Endothelial cell of umbilical vein (primary cell): Measurements from ENCODE around the gene PTRHD1. TPM values are rescaled to one million over a fixed set of nuclear protein-coding genes. Genes with fewer than 3 reads are reported as not detected.

ENCODE experiments used
- BruUV-seq: library from RNA; stranded (reverse); fragments of 400-500 nt; replicated peaks from 2 replicates; lab custom pipeline; 2021; lab: Mats Ljungman, UMichigan
- CTCF ChIA-PET: fragments of 300-600, 350-600 bp; sonication (Branson Sonifier 250); formaldehyde crosslinking; loops from one replicate; lab custom pipeline; 2021; ENCODE audit warnings: antibody characterized with exemption, inconsistent platforms; lab: Charles Lee
- POLR2A ChIA-PET: fragments of 300-600, 350-600 bp; sonication (Branson Sonifier 250); formaldehyde crosslinking; loops from one replicate; lab custom pipeline; 2021; ENCODE audit warnings: antibody characterized with exemption, inconsistent platforms; lab: Charles Lee
- DNase-seq: peaks from one replicate; pipeline ENCODE4 v3.0.0-alpha.2; 2011; ENCODE audit warnings: low read depth, low spot score
- FAIRE-seq: peaks from 2 replicates; lab custom pipeline; 2011; peaks lifted over from hg19 to GRCh38; lab: Jason Lieb, UNC
- H2AFZ ChIP-seq: 2 replicates; pipeline ENCODE4 v1.6.0; 2012; ENCODE audit warnings: low read depth, low read length, control low read depth, inconsistent platforms
- H3K27ac ChIP-seq: 2 replicates; pipeline ENCODE4 v1.5.1; 2011; ENCODE audit warnings: low read depth, mild to moderate bottlenecking, control low read depth, low read length, moderate library complexity; ENCODE audit not compliant: insufficient read depth
- H3K27me3 ChIP-seq, 2 experiments: 2 replicates each; pipeline versions ENCODE4 v1.6.0 to v1.6.1; 2011; ENCODE audit warnings: low read length in 2 of 2, mixed read lengths in 1 of 2; ENCODE audit not compliant: control insufficient read depth in 2 of 2, insufficient read depth in 2 of 2
- H3K36me3 ChIP-seq, 2 experiments: 2 replicates in 1 of 2; 3 replicates in 1 of 2; pipeline ENCODE4 v1.5.1; 2011; ENCODE audit warnings: low read length in 2 of 2, mild to moderate bottlenecking in 1 of 2, moderate library complexity in 1 of 2; ENCODE audit not compliant: control insufficient read depth in 2 of 2, insufficient read depth in 2 of 2; ENCODE audit errors: extremely low read depth in 1 of 2
- H3K4me1 ChIP-seq: 3 replicates; pipeline ENCODE4 v1.5.1; 2011; ENCODE audit warnings: mild to moderate bottlenecking, low read length; ENCODE audit not compliant: control insufficient read depth, insufficient read depth; ENCODE audit errors: extremely low read depth
- H3K4me2 ChIP-seq: 2 replicates; pipeline ENCODE4 v1.6.1; 2011; ENCODE audit warnings: low read length, control low read depth, mixed read lengths; ENCODE audit not compliant: insufficient read depth
- H3K4me3 ChIP-seq, 3 experiments: fragments of 200-600 bp in 1 of 3; sonication (generic), shearing (Covaris generic) in 1 of 3; replicated peaks in 1 of 3; 2 replicates each; pipeline ENCODE4 v1.5.1; 2011 to 2016; ENCODE audit warnings: control low read depth in 3 of 3, low read length in 3 of 3, mild to moderate bottlenecking in 2 of 3, inconsistent platforms in 1 of 3, low read depth in 1 of 3, moderate library complexity in 1 of 3; ENCODE audit not compliant: insufficient read depth in 1 of 3
- H3K79me2 ChIP-seq: 2 replicates; pipeline ENCODE4 v1.6.0; 2012; ENCODE audit warnings: low read length, inconsistent platforms; ENCODE audit not compliant: control insufficient read depth, insufficient read depth
- H3K9ac ChIP-seq: replicated peaks from 2 replicates; pipeline ENCODE3; 2011; ENCODE audit warnings: low read length, control low read depth; ENCODE audit not compliant: insufficient read depth; ENCODE audit errors: extremely low read depth
- H3K9me1 ChIP-seq: replicated peaks from 3 replicates; pipeline ENCODE4 v1.6.0; 2011; ENCODE audit warnings: mild to moderate bottlenecking, low read length; ENCODE audit not compliant: control insufficient read depth, insufficient read depth; ENCODE audit errors: extremely low read depth
- H3K9me3 ChIP-seq: replicated peaks from 2 replicates; pipeline ENCODE4 v1.5.1; 2012; ENCODE audit warnings: low read length, inconsistent platforms; ENCODE audit not compliant: control insufficient read depth, insufficient read depth
- H4K20me1 ChIP-seq: replicated peaks from 2 replicates; pipeline ENCODE3; 2011; ENCODE audit warnings: mild to moderate bottlenecking, low read length; ENCODE audit not compliant: control insufficient read depth, insufficient read depth; ENCODE audit errors: extremely low read depth
- CTCF ChIP-seq, 2 donors: IDR thresholded peaks; 1 replicate in 1 of 2; 2 replicates in 1 of 2; pipeline ENCODE4 v1.5.1; 2011; ENCODE audit warnings: low read length in 2 of 2, mild to moderate bottlenecking in 2 of 2, moderate library complexity in 2 of 2, control low read depth in 1 of 2, inconsistent platforms in 1 of 2, low read depth in 1 of 2; ENCODE audit not compliant: insufficient read depth in 1 of 2; ENCODE audit errors: extremely low read depth in 1 of 2
- EZH2 ChIP-seq: IDR thresholded peaks from 2 replicates; pipeline ENCODE4 v1.6.1; 2012; ENCODE audit warnings: borderline replicate concordance, low read depth, mild to moderate bottlenecking, moderate library complexity, low read length, inconsistent platforms; ENCODE audit not compliant: severe bottlenecking
- FOS ChIP-seq: IDR thresholded peaks from 2 replicates; pipeline ENCODE4 v1.6.1; 2011; ENCODE audit warnings: mild to moderate bottlenecking, low read length, moderate library complexity, borderline replicate concordance; ENCODE audit not compliant: insufficient read depth
- GATA2 ChIP-seq: IDR thresholded peaks from 2 replicates; pipeline ENCODE4 v1.7.0; 2011; ENCODE audit warnings: low read depth, mild to moderate bottlenecking, moderate library complexity, mixed read lengths, low read length; ENCODE audit not compliant: insufficient read length, insufficient read depth
- JUN ChIP-seq: IDR thresholded peaks from 2 replicates; pipeline ENCODE4 v1.6.1; 2011; ENCODE audit warnings: borderline replicate concordance, low read depth; ENCODE audit not compliant: insufficient read length, insufficient read depth
- POLR2A ChIP-seq: IDR thresholded peaks from 2 replicates; pipeline ENCODE4 v1.6.1; 2012; ENCODE audit warnings: low read depth, mild to moderate bottlenecking, control low read depth, low read length
- POLR2AphosphoS5 ChIP-seq: IDR thresholded peaks from 2 replicates; pipeline ENCODE4 v1.6.1; 2012; ENCODE audit warnings: low read depth, mild to moderate bottlenecking, control low read depth, low read length, moderate library complexity; ENCODE audit not compliant: insufficient read depth
- dilution Hi-C: fragments of 300-500 bp; cut with MboI; formaldehyde crosslinking; loops from one replicate; pipeline ENCODE4 v1.15.0; 2019; ENCODE audit warnings: low sequenced_read_pairs; ENCODE audit not compliant: extremely low pct_ligation_motif_present
- intact Hi-C: fragments of 100-400 bp; cut with micrococcal nuclease; formaldehyde crosslinking; loops from one replicate; pipeline ENCODE4 v1.10.0; 2022
- polyA plus RNA-seq, 4 experiments: library from polyadenylated mRNA; depleted of rRNA in 3 of 4; stranded (reverse) in 3 of 4; unstranded in 1 of 4; fragments of >200 nt; gene quantifications; 2 replicates each; pipeline versions ENCODE4 v1.2.1 to v1.2.3, GENCODE V29; 2011 to 2012; ENCODE audit warnings: missing spikeins in 1 of 4
- total RNA-seq: library from RNA; stranded (reverse); gene quantifications from 2 replicates; pipeline ENCODE4 v1.2.3, GENCODE V29; 2021

Gene PTRHD1
- total and polyA plus RNA-seq, 2 donors (not counting 3 experiments of a cell fraction or from before 2014, with no cell fraction given): 41.1 to 68.8 TPM

GRCh38 chr2:24797644-24798043 is 4.5 kb upstream of the PTRHD1 start:
- no TSS peak for BruUV-seq
- peaks cover 2 to 3% of the 10 kb centered on the region in 2 experiments for H3K36me3 ChIP-seq
- H3K27ac ChIP-seq: no peak overlapping the region
- DNase-seq (no peak), FAIRE-seq (no peak)
- dilution Hi-C loops: no loop called here
- H3K4me3 ChIP-seq: no peak overlapping the region
- POLR2A ChIA-PET: no interaction called here
- no peaks in the 10 kb centered on the region for H3K9me1 ChIP-seq
- intact Hi-C loops: no loop called here
- peaks cover 16% of the 10 kb centered on the region for H3K4me1 ChIP-seq
- no peak overlapping the region for H3K9ac ChIP-seq
- TF ChIP-seq CTCF (IDR thresholded peaks at IDR 0.05; ENCODE audit: extremely low read depth in 1 of 2, insufficient read depth in 1 of 2, low read depth in 1 of 2, low read length in 2 of 2) (no peak), EZH2 (no peak), POLR2A (no peak), FOS (no peak), GATA2 (no peak), JUN (no peak), POLR2AphosphoS5 (no peak)
- H4K20me1 ChIP-seq: no peaks in the 10 kb centered on the region
- H3K4me2 ChIP-seq: no peak overlapping the region
- H3K27me3 ChIP-seq: no peaks in the 10 kb centered on the region
- H2AFZ ChIP-seq: no peak overlapping the region
- CTCF ChIA-PET: interaction anchor here (1.7 to 1.9 kb wide), 2 partner anchors 30 to 184 kb away, joined by 5 read pairs; no protein-coding TSS in a partner anchor
- H3K79me2 ChIP-seq: peaks cover 69% of the 10 kb centered on the region
- H3K9me3 ChIP-seq: no peaks in the 10 kb centered on the region
